GM19438 (cell line): ENCODE measurements around the gene CCR6.

ENCODE experiments used
- ATAC-seq: cut with Tn5 transposase; IDR thresholded peaks from one replicate; pipeline ENCODE4 v1.9.1; 2021; ENCODE audit warnings: low read depth; ENCODE audit not compliant: unreplicated experiment

The CCR6 gene

DNA sequence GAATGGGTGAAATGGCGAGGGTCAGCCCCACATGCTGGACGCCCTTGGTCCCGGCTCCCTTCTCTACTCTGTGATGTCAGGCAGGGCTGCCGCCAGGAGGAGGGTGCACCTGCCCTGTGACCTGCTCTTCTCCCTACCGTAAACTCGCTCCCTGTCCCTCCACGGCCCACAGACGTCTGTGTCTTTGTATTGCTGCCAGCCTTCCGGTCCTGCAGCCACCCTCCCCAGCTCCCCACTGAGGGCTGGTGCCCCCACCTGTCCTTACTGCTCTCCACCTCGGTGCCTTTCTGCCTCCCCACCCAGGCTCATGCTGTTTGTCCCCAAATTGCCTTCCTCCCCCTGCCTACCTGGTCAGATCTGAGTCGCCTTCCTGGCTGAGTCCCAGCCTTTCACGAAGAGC lies 4.1 kb upstream of the CCR6 start:
- no peak for ATAC-seq

- ATAC-seq, result no peak
Observed at GRCh38 chr6:167119670-167120582, 3.0 kb upstream of the CCR6 start.

DNA sequence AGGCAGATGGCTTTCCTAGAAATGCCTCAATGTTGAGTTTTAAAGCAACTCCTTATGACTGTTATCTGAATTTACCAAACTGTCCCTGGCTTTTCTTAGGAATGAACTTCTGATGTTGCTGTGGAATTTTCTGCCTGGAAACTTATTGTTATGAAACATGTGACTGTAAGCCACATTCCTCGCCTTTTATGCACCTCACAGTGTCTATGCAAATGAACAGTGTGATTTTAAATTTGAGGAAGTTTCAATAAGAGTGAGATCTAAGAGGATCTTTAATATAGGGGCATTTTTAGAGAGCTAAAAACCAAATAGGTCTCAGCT lies 2.4 kb upstream of the CCR6 start:
- ATAC-seq, result no peak

GRCh38 chr6:167121335-167121841 lies 1.5 kb upstream of the CCR6 start:
- ATAC-seq, result no peak

GRCh38 chr6:167122041-167122826 lies 662 bp upstream of the CCR6 start:
- ATAC-seq, result peak; percentile 49

DNA sequence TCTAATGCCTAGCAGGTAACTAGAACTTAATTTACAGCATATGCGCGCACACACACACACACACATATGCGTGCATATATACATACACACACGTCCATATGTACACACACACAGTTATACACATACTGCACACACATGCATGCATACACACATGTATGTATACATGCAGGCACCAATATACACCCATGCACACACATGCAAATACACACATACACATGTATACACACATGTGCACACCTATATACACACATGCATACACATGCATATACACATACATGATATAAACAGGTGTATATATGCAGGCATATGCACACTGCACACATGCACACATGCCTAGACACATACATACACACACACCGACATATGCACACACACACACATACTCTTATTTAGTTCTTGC lies 1.9 kb downstream of the CCR6 start:
- ATAC-seq, result no peak

- no peak for ATAC-seq
Observed at GRCh38 chr6:167125410-167125809, 2.5 kb downstream of the CCR6 start.

- no peak for ATAC-seq
Observed at GRCh38 chr6:167125855-167126349, 3.0 kb downstream of the CCR6 start.

DNA sequence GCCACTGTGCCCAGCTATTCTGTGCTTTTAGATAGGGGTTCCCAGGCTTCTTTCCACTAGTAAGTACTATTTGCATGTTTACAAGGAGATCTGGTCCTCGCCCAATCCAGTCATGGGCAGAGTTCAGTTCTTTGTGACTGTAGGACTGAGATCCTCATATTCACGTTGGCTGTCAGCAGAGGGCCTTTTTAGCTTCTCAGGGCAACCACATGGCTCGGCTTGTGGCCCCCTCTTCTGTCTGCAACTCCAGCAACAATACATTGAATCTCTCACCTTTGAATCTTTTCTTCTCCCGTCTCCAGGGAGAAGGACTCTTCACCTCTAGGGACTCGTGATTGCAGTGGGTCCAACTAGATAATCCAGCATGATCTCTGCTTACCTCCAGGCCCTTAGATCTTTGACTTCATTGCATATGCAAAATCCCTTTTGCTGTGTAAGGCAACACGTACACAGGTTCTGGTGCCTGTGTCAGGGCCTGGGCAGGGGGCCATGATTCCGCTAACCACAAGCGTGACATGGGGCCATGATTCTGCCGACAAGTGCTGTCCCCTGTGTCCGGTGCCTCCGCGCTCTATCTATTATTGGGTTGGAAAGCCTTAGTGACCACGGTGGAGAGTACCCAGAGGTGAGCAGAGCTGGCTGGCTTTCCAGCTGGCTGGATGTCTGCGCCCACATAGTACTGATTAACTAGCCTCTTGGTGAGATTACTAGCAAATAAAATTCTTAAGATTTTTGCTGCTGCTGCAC lies 5.1 kb downstream of the CCR6 start:
- no peak for ATAC-seq

DNA sequence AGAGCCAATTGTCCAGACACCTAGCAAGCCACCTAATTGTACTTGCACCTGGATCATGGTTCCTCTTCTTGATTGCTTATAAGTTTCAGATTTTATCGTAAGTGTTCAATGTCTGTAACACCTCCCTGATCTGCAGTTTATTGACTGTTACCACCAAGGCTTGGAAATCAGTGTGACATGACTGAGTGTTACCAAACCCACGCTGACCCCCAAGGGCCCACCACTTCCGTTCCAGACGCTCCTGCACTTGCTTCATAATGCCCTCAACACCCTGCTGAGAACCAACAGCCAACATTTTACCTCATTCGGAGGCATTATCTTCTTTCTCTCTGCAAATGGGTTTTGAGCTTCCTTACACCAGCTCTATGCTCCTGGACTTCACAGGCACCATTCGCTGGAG lies 6.3 kb downstream of the CCR6 start:
- ATAC-seq, result no peak

- no peak for ATAC-seq
Observed at GRCh38 chr6:167129562-167129961, 6.7 kb downstream of the CCR6 start.

DNA sequence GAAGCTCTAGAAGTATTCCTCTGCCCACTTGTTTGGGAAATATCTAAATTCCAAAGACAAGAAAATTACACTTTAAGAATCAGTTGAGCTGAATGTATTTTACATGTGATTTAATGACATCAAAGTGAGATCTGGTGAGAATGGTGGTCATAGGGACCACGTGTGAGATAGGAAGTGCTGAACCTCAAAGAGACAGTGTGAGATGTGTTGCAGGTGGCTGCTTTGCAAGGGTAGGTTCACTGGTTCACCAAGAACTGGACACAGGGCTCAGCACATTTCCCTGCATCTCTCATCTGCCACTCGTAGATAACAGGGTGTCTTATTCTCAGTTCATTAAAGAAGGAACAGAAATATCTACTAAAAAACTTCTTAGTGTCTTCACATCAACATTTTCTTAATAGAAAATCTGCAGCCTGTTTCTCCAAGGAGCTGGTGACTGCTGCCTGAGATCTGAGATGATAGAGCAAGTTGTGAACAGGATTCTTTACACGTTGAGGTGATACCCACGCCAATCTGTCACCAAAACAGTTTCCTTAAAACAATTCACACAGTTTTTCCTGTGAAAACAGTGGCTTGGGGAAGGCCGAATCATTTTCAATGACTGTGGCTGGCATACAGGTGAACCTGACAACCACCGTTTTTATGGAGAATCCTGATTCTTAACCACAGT lies 7.2 kb downstream of the CCR6 start:
- ATAC-seq, result peak; percentile 57

GRCh38 chr6:167130712-167131684 lies 8.1 kb downstream of the CCR6 start:
- no peak for ATAC-seq

DNA sequence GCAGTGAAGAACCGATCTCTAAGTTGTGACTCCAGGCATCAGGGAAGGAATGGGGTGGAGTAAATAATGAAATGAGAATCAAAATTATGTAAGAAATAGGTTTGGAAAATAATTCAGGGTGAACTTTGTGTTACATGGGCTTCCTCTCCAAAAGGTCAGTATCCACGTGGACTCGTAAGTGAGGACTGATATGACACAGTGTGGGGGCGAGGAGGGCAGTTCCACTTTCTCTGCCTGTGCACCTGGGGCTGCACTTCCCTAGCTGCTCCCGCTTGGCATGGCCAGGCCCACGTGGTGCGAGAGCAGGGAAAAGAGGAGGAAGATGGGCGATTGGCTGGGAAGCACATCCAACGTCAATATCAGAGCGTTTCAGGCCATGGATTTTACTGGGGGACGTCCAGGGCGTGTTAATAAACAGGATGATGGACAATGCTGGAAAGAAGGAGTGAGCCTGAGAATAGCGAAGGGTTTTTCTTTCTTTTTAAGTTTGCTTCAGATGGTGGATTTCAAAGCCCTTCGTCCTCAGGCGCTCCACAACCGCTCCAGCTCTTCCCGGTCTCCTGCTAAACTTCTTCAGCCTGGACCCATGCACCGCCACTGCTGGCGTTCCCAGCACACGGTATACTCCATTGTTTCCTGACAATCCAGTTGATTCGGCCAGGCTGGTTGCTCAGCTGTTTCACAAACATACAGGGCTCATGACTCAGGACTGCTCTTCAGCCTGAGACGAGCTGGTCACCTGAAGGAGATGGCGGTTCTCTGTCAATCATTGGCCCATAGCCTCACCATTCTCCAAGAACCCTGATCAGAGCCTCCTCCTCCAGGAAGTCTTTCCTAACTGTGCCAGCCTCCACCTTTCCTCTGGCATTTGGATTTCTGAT lies 11.8 kb downstream of the CCR6 start:
- no peak for ATAC-seq

DNA sequence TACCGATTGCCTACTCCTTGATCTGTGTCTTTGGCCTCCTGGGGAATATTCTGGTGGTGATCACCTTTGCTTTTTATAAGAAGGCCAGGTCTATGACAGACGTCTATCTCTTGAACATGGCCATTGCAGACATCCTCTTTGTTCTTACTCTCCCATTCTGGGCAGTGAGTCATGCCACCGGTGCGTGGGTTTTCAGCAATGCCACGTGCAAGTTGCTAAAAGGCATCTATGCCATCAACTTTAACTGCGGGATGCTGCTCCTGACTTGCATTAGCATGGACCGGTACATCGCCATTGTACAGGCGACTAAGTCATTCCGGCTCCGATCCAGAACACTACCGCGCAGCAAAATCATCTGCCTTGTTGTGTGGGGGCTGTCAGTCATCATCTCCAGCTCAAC lies 13.5 kb downstream of the CCR6 start:
- no peak for ATAC-seq

- ATAC-seq, result no peak
Observed at GRCh38 chr6:167137081-167137480, 14.2 kb downstream of the CCR6 start.

DNA sequence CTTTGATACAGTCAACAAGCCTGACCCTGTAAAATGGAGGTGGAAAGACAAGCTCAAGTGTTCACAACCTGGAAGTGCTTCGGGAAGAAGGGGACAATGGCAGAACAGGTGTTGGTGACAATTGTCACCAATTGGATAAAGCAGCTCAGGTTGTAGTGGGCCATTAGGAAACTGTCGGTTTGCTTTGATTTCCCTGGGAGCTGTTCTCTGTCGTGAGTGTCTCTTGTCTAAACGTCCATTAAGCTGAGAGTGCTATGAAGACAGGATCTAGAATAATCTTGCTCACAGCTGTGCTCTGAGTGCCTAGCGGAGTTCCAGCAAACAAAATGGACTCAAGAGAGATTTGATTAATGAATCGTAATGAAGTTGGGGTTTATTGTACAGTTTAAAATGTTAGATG lies 15.0 kb downstream of the CCR6 start:
- no peak for ATAC-seq

GRCh38 chr6:167139761-167140160 lies 16.9 kb downstream of the CCR6 start:
- no peak for ATAC-seq
